Osteocyte (in vitro differentiated cells): ENCODE measurements around the gene PTK7. TPM values are rescaled to one million over a fixed set of nuclear protein-coding genes. Genes with fewer than 3 reads are reported as not detected.

Source experiments
- DNase-seq: peaks from one replicate; pipeline ENCODE4 v3.0.0; 2021; ENCODE audit warnings: mixed read lengths; ENCODE audit not compliant: unreplicated experiment; ENCODE audit errors: extremely low spot score
- H3K27ac Mint-ChIP-seq: one replicate; pipeline ENCODE4 v1.8.0; 2021; ENCODE audit warnings: mild to moderate bottlenecking, mixed read lengths; ENCODE audit not compliant: unreplicated experiment
- H3K27me3 Mint-ChIP-seq: one replicate; pipeline ENCODE4 v1.8.0; 2021; ENCODE audit warnings: mixed read lengths; ENCODE audit not compliant: unreplicated experiment
- H3K36me3 Mint-ChIP-seq: one replicate; pipeline ENCODE4 v1.8.0; 2021; ENCODE audit warnings: mixed read lengths; ENCODE audit not compliant: unreplicated experiment
- H3K4me1 Mint-ChIP-seq: one replicate; pipeline ENCODE4 v1.8.0; 2021; ENCODE audit warnings: mixed read lengths; ENCODE audit not compliant: unreplicated experiment
- H3K4me3 Mint-ChIP-seq: one replicate; pipeline ENCODE4 v1.8.0; 2021; ENCODE audit warnings: mild to moderate bottlenecking, moderate library complexity, mixed read lengths; ENCODE audit not compliant: unreplicated experiment
- H3K9me3 Mint-ChIP-seq: one replicate; pipeline ENCODE4 v1.8.0; 2021; ENCODE audit warnings: mixed read lengths; ENCODE audit not compliant: unreplicated experiment
- CTCF ChIP-seq: fragments of 200-600 bp; sonication (generic); IDR thresholded peaks from 2 replicates; pipeline ENCODE4 v1.5.0; 2021; ENCODE audit warnings: antibody characterized with exemption, mild to moderate bottlenecking, moderate library complexity
- long read RNA-seq: library from polyadenylated mRNA; unstranded; transcript quantifications from one replicate; pipeline ENCODE4 v2.0.0, GENCODE V29; 2021
- total RNA-seq: library from RNA; stranded (reverse); gene quantifications from 2 replicates; pipeline ENCODE4 v1.2.1, GENCODE V29; 2021

PTK7 gene
- total RNA-seq = 183 and 189 TPM in 2 replicates
- long read RNA-seq, full-length matches to known transcripts = 11 of 40 reads
- long read RNA-seq, partial matches to known transcripts = 27 of 40 reads
- long read RNA-seq, other reads (novel, unspliced or antisense) = 2 of 40 reads

GRCh38 chr6:43075670-43076463 is at the start of gene PTK7:
PTK7 (plus strand) TSS chr6:43076314; CDS start chr6:43076489, 175 bp downstream.
- Mint-ChIP-seq H3K36me3 (peaks cover 21% of the 10 kb centered on the region), H3K4me3 (peak within 1 kb of the TSS; percentile 86), H3K27me3 (no peaks in the 10 kb centered on the region), H3K4me1 (peaks cover 33% of the 10 kb centered on the region), H3K9me3 (no peaks in the 10 kb centered on the region), H3K27ac (peak within 1 kb of the TSS; percentile 76)
- TF ChIP-seq CTCF = no peak
- DNase-seq = peak; percentile 92

- H3K4me3 Mint-ChIP-seq = no peak overlapping the region
These were observed 49.7 kb upstream of the PTK7 start for GRCh38 chr6:43026365-43026764.

GRCh38 chr6:43029120-43029519 is 47.0 kb upstream of the PTK7 start:
- DNase-seq = no peak
- Mint-ChIP-seq H3K9me3 (no peaks in the 10 kb centered on the region), H3K27me3 (no peaks in the 10 kb centered on the region), H3K4me1 (peaks cover 3% of the 10 kb centered on the region), H3K36me3 (peaks cover 45% of the 10 kb centered on the region), H3K27ac (no peak overlapping the region), H3K4me3 (no peak overlapping the region)
- no peak for TF ChIP-seq CTCF

More at GRCh38 chr6:43026365-43026764, 49.7 kb upstream of the PTK7 start:
- Mint-ChIP-seq H3K4me1 (peaks cover 11% of the 10 kb centered on the region), H3K36me3 (peaks cover 37% of the 10 kb centered on the region), H3K27me3 (no peaks in the 10 kb centered on the region), H3K9me3 (no peaks in the 10 kb centered on the region), H3K27ac (no peak overlapping the region)
- TF ChIP-seq CTCF = no peak
- no peak for DNase-seq

- DNase-seq = no peak
- no peak for TF ChIP-seq CTCF
- H3K4me1 Mint-ChIP-seq = no peaks in the 10 kb centered on the region
- H3K36me3 Mint-ChIP-seq = peaks cover 38% of the 10 kb centered on the region
- H3K27ac Mint-ChIP-seq = no peak overlapping the region
- H3K27me3 Mint-ChIP-seq = no peaks in the 10 kb centered on the region
- no peak overlapping the region for H3K4me3 Mint-ChIP-seq
- H3K9me3 Mint-ChIP-seq = no peaks in the 10 kb centered on the region
These were observed 43.8 kb upstream of the PTK7 start for GRCh38 chr6:43032326-43032725.

GRCh38 chr6:43033496-43034189 is 42.5 kb upstream of the PTK7 start:
- no peak overlapping the region for H3K4me3 Mint-ChIP-seq
- H3K9me3 Mint-ChIP-seq = no peaks in the 10 kb centered on the region
- H3K27ac Mint-ChIP-seq = no peak overlapping the region
- H3K36me3 Mint-ChIP-seq = peaks cover 45% of the 10 kb centered on the region
- H3K27me3 Mint-ChIP-seq = no peaks in the 10 kb centered on the region
- no peak for DNase-seq
- no peak for TF ChIP-seq CTCF
- H3K4me1 Mint-ChIP-seq = no peaks in the 10 kb centered on the region
